Fibroblast of peridontal ligament (primary cell): ENCODE measurements around the gene SEMA7A.
"Not testable (repeated sequence)": the region's sequence is repeated elsewhere in the genome, so short reads cannot be mapped to it uniquely, and the experiment has no call there.

Experiments
- DNase-seq: peaks from one replicate; pipeline ENCODE4 v3.0.0-alpha.2; 2010; ENCODE audit errors: extremely low read depth

The SEMA7A gene, protein sequence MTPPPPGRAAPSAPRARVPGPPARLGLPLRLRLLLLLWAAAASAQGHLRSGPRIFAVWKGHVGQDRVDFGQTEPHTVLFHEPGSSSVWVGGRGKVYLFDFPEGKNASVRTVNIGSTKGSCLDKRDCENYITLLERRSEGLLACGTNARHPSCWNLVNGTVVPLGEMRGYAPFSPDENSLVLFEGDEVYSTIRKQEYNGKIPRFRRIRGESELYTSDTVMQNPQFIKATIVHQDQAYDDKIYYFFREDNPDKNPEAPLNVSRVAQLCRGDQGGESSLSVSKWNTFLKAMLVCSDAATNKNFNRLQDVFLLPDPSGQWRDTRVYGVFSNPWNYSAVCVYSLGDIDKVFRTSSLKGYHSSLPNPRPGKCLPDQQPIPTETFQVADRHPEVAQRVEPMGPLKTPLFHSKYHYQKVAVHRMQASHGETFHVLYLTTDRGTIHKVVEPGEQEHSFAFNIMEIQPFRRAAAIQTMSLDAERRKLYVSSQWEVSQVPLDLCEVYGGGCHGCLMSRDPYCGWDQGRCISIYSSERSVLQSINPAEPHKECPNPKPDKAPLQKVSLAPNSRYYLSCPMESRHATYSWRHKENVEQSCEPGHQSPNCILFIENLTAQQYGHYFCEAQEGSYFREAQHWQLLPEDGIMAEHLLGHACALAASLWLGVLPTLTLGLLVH

DNA sequence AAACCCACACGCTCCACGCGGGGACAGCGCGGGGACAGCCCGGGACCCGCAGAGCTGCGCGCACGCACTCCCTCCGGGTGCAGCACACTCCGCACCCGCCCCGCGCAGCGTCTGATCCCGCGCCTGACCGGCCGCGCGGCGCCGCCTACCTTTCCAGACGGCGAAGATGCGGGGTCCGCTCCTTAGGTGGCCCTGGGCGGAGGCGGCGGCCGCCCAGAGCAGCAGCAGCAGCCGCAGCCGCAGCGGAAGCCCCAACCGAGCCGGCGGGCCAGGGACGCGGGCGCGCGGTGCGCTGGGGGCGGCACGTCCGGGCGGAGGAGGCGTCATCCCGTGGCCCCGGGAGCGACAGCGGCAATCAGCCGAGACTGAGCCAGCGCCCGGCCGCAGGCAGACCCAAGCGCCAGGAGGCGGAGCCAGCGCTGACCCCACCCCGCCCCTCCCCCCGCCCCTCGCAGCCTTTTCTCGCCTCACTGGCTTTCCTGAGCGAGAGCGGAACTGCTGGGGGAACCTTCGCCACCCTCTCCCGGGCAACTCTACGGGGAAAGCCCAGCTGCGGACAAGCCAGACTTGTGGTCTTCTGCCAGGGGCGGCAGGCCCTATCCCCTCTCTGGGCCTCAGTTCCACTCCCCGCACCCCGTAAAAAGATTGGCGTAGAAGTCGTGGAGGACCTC is at the start of gene SEMA7A:
SEMA7A (minus strand) TSS at position 367 of the 671 bp plus-strand sequence; CDS start at position 327, 40 bp downstream.
- DNase-seq, result peak; percentile 58

DNA sequence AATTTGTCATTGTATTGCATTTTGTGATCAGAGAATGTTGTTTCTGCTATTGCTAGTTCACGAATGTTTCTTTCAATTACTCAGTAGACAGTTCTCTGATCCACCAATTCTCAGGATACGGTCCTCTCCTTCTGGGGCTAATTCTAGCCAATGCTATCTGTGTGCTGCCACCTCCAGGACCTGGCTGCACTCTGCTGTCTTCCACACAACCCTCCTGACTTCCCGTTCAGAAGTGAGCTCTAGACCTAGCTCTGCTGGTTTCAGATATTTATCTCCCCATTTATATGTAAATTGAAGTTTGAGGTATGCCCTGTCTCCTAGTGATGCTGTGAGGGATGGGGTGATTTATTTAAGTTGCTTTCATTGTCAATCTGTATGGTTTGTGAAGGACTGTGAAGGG is 48.9 kb upstream of the SEMA7A start:
- peak; percentile 4 for DNase-seq

DNA sequence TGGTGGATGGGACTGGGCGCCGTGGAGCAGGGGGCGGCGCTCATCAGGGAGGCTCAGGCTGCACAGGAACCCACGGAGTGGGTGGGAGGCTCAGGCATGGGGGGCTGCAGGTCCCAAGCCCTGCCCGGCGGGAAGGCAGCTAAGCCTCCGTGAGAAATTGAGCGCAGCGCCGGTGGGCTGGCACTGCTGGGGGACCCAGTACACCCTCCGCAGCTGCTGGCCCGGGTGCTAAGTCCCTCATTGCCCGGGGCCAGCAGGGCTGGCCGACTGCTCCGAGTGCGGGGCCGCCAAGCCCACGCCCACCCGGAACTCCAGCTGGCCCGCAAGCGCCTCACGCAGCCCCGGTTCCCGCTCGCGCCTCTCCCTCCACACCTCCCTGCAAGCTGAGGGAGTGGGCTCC is 46.6 kb upstream of the SEMA7A start:
- not testable (repeated sequence) for DNase-seq

DNA sequence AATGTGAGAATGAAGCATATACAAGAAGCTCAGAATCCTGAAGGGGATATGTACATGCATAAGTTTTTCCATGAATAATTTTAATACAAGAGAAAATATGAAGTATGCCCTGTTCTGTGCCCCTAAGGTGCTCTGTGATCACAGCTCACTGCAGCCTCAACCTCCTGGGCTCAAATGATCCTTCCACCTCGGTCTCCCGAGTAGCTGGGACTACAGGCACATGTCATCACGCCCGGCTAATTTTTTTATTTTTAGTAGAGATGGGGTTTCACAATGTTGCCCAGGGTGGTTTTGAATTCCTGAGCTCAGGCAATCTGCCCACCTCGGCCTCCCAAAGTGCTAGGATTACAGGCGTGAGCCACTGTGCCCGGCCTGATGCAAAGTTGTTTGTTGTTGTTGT is 37.9 kb upstream of the SEMA7A start:
- not testable (repeated sequence) for DNase-seq

DNA sequence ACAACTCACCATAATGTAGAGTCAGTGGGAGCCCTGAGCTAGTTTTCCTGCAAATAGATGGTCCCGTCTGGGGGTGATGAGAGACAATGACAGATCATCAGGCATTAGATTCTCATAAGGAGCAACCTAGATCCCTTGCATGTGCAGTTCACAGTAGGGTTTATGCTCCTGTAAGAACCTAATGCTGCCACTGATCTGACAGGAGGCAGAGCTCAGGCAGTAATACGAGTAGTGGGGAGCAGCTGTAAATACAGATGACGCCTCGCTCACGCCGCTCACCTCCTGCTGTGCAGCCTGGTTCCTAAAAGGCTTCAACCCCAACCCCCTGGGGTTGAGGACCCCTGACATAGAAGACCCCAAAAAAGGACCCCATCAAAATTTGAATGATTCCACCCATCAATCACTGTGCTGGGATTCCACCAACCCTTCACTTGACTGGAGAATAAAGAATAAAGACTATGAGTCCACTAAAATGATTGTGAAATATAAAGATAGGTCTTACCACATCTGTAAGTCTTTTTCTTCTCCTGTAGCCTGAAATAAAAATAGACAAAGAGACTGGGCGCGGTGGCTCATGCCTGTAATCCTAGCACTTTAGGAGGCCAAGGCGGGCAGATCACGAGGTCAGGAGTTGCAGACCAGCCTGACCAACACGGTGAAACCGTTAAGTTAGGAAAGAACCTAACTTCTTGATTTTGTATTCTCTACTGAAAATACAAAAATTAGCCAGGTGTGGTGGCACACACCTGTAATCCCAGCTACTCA is 37.1 kb upstream of the SEMA7A start:
- no peak for DNase-seq

DNA sequence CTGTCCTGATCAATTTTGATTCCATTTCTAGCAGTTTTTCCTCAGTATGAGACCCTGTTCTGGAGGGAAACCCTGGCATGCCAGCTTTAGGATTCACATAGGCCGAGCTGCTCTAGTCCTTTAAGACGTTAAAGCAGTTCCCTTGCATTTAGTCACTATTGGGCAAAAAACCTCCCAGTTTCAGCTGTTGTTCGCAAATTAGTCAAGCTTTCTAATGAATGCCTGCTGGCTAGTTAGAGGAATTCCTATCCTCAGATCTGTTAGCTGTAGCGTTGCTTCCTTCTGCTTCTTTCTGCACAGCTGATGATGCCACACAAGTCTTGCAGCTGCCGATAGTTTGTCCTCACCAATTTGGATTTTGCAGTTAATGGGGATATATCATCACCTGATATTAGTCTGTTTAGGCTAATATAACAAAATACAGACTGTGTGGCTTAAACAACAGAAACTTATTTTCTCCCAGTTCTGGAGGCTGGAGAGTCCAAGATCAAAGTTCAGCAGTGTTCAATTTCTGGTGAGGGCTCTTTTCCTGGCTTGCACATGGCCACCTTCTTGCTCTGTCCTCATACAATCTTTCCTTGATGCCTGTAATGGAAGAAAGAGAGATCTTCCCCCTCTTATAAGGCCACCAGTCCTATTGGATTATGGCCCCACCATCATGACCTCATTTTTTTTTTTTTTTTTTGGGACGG is 34.7 kb upstream of the SEMA7A start:
- no peak for DNase-seq

DNA sequence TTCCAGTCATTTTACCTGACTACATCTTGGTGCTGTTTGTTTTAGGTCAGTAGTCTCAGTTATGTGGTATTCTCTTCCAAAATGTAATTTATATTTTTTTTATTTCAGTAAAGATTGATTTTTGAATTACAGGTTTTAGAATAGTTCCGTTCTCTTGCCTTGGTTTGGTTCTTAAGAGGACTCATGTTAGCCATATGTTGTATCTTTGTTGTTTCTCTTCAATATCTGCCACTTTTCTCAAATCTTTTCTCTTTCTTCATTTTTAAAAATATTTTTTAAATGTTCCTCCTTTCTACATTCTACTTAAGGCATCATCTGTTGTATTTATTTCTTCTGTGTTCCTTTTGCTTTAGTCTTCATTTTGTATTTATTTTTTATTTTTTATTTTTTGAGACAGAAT is 32.8 kb upstream of the SEMA7A start:
- DNase-seq, result no peak

DNA sequence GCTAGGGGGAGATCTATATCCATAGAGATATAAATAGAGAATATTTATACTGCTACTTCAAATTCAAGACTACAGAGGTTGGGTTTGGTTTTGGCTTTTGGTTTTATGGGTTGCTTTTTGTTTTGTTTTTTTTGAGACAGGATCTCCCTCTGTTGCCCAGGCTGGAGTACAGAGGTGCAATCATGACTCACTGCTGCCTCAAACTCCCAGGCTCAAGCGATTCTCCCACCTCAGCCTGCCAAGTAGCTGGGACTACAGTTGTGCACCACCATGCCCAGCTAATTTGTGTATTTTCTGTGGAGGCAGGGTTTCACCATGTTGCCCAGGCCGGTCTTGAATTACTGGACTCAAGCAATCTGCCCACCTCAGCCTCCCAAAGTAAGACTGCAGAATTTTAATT is 31.1 kb upstream of the SEMA7A start:
- DNase-seq, result no peak

DNA sequence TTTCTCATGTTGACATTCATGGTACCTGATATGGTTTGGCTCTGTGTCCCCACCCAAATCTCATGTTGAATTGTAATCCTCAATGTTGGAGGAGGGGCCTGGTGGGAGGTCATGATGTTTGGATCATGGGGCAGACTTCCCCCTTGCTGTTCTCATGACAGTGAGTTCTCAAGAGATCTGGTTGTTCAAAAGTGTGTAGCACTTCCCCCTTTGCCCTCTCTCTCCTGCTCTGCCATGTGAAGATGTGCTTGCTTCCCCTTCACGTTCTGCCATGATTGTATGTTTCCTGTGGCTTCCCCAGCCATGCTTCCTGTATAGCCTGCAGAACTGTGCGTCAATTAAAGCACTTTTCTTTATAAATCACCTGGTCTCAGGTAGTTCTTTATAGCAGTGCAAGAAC is 30.5 kb upstream of the SEMA7A start:
- no peak for DNase-seq

DNA sequence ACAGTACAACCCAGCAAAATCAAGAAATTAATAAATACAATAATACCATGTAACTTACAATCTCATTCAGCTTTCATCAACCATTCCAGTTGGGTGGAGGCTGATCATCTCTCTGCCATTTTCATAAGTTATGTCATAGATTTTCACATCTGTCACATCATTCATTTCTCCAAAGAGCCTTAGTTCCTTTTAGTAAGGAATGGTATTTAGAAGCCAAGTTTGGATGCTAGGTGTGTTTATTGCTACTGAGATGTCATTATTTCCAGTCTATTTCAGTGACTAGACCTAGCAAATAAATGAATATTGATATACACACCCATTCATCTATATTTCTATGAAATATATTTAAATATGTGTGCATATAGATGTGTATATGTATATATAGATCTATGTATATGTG is 29.9 kb upstream of the SEMA7A start:
- no peak for DNase-seq

DNA sequence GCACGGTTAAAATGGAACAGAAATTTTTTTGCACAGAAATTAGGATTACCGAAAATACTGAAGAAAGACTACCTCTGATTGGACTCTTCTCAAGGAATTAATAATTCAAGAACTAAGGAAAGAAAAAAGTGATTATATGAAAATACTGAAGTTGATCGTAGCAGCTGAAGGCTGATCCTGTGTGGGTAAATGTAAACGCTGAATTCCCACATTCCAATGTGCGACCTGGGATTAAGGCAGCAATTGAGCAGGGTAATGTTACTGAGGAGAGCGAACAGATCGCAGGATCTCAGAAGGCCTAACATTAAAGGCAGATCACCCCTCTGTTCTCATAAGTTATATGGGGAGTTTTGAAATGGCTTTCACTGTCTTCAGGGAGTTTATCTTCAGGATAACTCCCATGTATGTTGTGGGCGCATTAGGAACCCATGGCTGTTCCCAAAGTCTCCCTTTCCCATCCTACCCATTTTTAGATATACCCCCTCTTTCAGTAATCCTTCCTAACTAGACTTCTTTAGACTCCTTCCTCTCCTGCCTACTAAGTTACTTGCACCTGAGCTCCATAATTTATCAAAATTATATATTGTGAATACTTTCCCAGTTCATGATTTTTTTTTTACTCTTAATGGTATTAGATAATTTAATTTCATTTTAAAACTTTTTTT is 28.2 kb upstream of the SEMA7A start:
- DNase-seq, result peak; percentile 4

DNA sequence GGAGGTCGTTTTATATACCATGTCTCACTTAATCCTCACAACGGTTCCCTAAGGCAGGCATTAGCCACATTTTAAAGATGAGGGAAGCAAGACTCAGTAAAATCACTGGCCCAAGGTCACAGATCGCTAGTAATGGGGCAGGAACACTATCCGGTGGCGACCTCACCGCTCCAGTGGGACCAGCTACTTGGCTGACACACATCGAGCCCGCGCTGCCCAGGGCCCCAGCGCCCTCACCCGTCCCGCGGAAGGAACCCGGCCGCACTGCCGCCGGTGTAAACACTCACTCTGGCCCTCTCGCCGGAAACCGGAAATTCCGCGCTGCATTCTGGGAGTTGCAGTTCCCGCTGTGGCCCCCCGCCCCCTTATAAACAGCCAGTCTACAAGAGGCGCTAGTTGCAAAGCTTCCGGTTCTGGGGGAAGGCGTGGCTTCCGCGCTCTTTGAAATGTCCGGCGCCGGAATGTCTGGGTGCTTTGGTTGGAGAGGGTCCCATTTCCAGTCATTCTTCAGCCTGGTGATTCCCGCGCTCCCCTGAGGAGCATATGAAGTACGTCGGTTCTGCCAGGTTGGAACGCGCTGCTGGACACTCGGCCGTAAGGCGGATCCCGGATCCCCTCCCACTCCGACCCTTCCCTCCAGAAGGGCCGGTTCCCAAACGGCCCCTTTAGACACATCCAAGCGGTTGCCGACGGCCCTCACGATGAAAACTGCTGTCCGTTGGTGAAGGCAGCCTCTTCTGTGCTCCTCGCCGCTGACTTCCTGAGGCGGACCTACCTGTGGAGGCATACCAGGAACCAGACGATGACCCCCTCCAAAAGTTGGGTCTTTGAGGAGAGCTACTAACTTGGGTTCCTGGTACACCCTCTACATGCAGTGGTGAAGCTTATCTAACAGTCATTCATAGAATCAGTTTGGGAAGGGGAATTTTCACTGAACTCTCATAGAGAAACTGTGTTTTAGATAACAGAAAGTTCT is 27.4 kb upstream of the SEMA7A start, which contains the start of gene UBL7:
UBL7 (minus strand) TSS at position 290 of the 976 bp plus-strand sequence. CDS start 2,293 bp downstream, outside the sequence.
- DNase-seq, result peak; percentile 92

DNA sequence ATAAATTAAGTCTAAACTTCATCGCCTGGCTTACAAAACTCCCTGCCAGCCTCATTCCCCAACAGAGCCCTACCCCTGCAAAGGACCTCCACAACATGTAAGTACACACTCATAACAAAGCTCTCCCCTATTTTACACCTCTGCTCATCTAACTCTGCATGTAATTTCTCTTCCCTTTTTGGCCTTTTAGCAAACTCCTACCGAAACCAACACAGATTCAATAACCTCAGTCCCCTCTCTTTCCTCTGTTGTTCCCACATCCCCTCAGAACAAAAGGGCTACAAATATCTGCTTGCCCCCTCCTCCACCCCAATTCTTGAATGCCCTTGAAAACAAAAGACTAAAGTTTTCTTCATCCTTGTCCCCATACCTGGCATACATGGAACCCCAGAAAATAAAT is 26.5 kb upstream of the SEMA7A start:
- DNase-seq, result no peak

DNA sequence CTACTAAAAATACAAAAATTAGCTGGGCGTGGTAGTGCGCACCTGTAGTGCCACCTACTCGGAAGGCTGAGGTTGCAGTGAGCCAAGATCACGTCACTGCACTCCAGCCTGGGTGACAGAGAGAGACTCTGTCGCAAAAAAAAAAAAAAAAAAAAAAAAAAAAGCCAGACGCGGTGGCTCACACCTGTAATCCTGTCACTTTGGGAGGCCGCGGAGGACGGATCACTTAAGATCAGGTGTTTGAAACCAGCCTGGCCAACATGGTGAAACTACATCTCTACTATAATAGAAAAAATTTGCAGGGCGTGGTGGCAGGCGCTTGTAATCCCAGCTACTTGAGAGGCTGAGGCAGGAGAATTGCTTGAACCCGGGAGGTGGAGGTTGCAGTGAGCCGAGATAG is 26.0 kb upstream of the SEMA7A start:
- DNase-seq, result not testable (repeated sequence)

DNA sequence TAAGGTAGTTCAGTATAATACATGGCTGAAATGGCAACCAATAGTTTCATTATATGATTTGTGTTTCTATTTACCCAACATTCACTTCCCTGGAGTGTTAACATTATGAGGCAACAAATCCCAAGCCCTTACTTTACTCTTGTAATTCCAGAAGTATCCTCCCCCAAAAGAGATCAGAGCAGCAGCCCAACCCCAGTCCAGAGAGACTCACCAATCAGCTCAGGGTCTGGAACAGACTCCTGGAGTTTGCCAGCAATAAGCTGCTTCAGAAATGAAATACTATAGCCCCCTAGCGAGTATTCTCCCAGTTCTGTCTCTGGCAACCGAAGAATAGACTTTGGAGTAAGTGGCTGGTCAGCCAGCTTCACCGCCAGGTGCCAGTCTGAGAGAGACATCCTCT is 24.7 kb upstream of the SEMA7A start:
- no peak for DNase-seq

DNA sequence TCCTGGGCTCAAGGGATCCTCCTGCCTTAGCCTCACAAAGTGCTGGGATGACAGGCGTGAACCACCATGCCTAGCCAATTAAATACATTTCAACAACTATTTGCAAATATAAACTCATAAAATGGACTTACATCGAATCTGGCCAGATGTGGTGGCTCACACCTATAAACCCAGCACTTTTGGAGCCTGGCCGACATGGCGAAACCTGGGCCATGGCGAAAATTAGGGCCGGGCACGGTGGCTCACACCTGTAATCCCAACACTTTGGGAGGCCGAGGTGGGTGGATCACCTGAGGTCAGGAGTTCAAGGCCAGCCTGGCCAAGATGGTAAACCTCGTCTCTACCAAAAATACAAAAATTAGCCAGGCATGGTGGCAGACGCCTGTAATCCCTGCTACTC is 23.3 kb upstream of the SEMA7A start:
- not testable (repeated sequence) for DNase-seq

DNA sequence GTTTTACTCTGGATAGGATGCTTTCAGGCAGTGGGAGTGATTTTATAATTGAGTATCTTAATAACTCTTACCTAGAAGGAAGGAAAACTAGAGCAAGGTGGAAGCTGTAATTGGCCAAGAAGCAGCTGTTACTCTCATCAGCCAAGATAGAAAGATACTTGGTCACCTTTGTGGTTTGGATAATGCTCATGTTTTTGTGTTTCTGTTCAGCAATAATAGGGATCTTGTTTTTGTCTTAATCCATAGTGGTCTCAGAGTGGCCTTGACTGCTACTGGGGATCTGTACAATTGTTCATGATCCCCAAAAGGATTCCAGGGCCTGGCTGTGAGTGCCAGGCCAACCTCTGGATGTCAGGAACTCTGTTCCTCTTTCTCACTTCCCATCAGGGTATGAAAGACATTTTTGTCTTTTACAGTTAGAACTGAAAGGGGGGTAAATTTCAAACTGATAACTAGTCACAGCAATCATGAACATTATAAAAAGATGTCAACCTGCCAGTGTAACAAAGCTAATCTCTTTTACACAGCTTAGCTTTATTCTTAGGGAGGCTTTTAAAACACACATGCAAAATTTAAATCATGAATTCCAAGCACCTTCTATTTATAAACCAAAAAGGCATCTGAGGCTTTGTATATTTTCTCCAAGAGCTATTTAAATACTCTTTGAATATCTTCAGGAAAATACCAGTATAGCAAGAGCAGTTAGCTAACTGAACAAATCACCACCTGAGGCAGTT is 21.2 kb upstream of the SEMA7A start:
- no peak for DNase-seq

DNA sequence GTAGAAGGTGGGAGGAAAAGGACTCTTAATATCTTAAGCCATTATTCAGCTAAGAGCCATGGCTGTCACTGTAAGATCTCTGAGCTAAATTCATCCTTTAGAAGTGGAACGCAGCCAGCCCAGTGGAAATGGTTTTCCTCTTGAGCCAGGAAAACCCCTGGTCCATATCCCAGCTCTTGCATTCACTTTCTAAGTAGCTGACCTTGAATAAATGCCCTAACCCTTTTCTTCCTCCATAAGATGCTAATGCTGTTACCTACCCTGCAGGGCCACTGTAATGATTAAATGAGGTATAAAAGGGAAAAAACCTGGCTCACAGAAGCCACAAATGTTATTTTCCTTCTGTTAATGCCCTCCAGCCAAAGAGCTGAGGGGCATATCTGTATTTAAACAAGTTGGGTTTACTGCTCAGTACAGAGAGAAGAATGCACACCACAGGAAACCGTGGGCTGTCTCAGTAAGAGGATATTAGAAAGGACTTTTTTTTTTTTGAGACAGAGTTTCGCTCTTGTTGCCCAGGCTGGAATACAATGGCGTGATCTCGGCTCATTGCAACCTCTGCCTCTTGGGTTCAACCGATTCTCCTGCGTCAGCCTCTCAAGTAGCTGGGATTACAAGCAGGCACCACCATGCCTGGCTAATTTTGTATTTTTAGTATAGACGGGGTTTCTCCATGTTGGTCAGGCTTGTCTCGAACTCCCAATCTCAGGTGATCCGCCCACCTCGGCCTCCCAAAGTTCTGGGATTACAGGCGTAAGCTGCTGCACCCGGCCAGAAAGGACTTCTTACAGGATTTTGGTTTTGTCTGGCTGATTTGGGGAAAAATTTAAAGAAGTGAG is 20.4 kb upstream of the SEMA7A start:
- DNase-seq, result no peak
